Coronary artery (tissue), 2 donors: ENCODE data around the gene IRAK4.

Experiments used
- DNase-seq: peaks from one replicate; pipeline ENCODE4 v3.0.0-alpha.2; 2017; ENCODE audit warnings: low spot score
- H3K27ac ChIP-seq, 2 donors: fragments of 200-600 bp; sonication (generic); one replicate each; pipeline ENCODE4 v1.5.1; 2016 to 2019
- H3K4me3 ChIP-seq: fragments of 200-600 bp; sonication (generic); 2 replicates; pipeline ENCODE4 v1.5.1; 2016; ENCODE audit warnings: mild to moderate bottlenecking, moderate library complexity
- TF ChIP-seq, protein P1 (sequence below): fragments of 200-600 bp; sonication (generic); IDR thresholded peaks from one replicate; pipeline ENCODE4 v1.5.1; 2019; ENCODE audit warnings: antibody characterized with exemption

The IRAK4 gene

DNA sequence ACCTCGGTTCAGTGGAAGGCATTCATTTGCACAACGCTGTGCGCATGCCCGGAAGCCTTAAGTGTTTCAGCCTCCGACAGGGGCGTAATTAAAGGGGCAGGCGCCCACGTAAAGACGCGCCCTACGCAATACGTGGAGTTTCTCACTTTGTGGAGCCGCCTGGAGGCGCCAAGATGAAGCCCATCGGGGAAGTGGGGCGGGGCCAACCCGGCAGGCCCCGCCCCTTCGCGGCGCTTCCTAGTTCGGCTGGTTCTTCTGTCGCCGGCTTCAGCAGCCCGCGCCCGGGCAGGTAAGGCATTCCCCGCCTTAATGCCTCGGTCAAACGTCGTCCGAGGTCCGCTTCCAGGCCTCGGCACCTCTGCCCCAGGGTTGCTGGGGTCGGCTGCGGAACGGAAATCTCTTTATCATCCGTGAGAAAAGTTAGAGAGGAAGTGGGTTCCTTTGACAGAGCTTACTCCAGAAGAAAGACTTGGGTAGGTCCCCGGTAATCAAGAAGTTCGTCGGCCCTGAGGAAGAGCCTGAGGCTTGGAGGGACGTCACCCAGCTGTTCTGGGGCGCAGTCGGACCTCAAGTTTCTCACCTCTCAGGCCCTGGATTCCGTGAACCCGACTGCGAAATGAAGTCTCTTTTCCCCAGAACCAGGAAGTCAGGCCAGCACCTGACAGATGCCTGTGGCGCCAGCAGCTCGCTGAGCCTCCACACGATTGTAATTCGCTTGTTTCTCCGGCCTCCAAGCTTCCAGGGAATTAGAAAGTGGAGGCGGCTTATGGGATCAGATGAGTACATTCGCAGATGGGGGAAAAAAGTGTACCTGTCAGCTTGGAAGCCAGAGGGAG is at the start of gene IRAK4, which contains the start of gene PUS7L:
TSS of gene IRAK4 (plus strand) at position 224 of the 836 bp plus-strand sequence. CDS start 9,161 bp downstream, outside the sequence.
TSS of gene PUS7L (minus strand) at position 63 of the 836 bp plus-strand sequence. CDS start 3,545 bp downstream, outside the sequence.
- Histone ChIP-seq H3K27ac (peak within 1 kb of the TSS; percentile 51 to 83), H3K4me3 (peak within 1 kb of the TSS; percentile 81)
- TF ChIP-seq, protein P1, sequence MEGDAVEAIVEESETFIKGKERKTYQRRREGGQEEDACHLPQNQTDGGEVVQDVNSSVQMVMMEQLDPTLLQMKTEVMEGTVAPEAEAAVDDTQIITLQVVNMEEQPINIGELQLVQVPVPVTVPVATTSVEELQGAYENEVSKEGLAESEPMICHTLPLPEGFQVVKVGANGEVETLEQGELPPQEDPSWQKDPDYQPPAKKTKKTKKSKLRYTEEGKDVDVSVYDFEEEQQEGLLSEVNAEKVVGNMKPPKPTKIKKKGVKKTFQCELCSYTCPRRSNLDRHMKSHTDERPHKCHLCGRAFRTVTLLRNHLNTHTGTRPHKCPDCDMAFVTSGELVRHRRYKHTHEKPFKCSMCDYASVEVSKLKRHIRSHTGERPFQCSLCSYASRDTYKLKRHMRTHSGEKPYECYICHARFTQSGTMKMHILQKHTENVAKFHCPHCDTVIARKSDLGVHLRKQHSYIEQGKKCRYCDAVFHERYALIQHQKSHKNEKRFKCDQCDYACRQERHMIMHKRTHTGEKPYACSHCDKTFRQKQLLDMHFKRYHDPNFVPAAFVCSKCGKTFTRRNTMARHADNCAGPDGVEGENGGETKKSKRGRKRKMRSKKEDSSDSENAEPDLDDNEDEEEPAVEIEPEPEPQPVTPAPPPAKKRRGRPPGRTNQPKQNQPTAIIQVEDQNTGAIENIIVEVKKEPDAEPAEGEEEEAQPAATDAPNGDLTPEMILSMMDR = no peak
- peak; percentile 97 for DNase-seq

DNA sequence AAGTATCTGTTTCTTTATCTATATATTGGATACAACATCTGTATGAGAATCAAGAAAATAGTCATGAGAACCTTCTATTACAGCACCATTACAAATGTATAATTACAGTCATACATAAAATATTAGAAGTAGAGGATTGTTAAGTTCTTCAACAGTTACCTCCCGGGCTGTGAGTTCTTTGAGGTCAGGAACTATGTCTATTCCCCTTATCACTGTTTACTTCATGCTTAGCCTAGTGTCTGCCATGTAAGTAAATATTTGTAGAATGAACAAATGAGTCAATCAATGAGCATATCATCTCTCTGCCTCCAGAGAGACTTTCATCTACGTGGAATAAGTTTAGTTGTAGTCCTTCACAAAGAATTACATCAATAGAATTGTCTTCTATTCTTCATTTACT is 47.4 kb upstream of the IRAK4 start:
- H3K27ac ChIP-seq = no peak overlapping the region
- DNase-seq = no peak
- TF ChIP-seq, protein P1 = no peak
- no peak overlapping the region for H3K4me3 ChIP-seq

- no peak overlapping the region for H3K27ac ChIP-seq
- no peak for DNase-seq
- TF ChIP-seq, protein P1 = no peak
- no peak overlapping the region for H3K4me3 ChIP-seq
Measured at GRCh38 chr12:43722621-43723020, 36.1 kb upstream of the IRAK4 start.

GRCh38 chr12:43723134-43723533 is 35.6 kb upstream of the IRAK4 start:
- Histone ChIP-seq H3K27ac (no peak overlapping the region), H3K4me3 (no peak overlapping the region)
- no peak for DNase-seq
- TF ChIP-seq, protein P1 = no peak

DNA sequence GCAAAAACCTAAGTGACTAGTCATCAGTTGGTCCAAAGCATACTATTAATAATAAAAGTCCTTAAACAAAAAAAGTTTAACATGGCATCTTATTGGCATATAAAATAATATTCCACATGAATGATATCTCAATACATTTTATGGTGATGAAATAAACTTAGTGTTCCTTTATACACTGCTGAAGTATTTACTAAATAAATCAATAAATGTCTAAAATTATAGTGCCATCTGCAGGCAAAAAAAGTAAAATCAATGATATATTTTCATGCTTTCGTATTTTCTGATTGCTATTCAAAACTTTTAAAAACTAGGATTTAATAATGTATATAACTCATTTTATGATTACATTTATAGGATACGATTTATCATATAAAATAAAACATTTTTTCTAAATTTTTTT is 30.6 kb upstream of the IRAK4 start:
- Histone ChIP-seq H3K4me3 (no peak overlapping the region), H3K27ac (no peak overlapping the region)
- TF ChIP-seq, protein P1 = no peak
- no peak for DNase-seq

DNA sequence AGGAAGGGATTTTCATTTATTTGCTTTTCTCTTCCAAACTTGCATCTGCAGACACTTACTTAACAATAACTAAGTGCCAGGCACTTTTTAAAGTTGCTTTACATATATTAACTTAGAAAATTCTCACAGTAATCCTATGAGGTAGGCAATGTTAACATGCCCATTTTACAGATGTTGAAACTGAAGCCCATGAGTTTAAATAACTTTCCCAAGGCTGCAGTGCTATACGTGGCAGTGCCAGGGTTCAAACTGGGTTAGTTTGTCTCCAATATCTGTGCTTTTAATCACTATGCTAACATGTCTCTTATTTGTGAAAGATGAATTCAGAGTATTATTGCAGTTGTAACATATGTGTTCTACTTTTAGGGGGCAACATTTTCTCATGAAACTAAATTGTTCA is 30.1 kb upstream of the IRAK4 start:
- no peak for DNase-seq
- TF ChIP-seq, protein P1 = no peak
- Histone ChIP-seq H3K27ac (no peak overlapping the region), H3K4me3 (no peak overlapping the region)

GRCh38 chr12:43730283-43730682 is 28.5 kb upstream of the IRAK4 start:
- TF ChIP-seq, protein P1 = no peak
- H3K27ac ChIP-seq = no peak overlapping the region

More at GRCh38 chr12:43730283-43730682, 28.5 kb upstream of the IRAK4 start:
- DNase-seq = no peak
- no peak overlapping the region for H3K4me3 ChIP-seq
